HepG2 (cell line): ENCODE results near the gene MYLK. TPM values are rescaled to one million over a fixed set of nuclear protein-coding genes. Genes with fewer than 3 reads are reported as not detected.

ENCODE experiments used
- ATAC-seq: fragments of 200-7000 bp; cut with Tn5 transposase; 3 replicates; pipeline ENCODE4 v1.9.1; 2020; ENCODE audit warnings: mild to moderate bottlenecking, moderate library complexity
- BruUV-seq: library from RNA; stranded (reverse); fragments of 400-500 nt; replicated peaks from 2 replicates; lab custom pipeline; 2021; lab: Mats Ljungman, UMichigan
- CTCF ChIA-PET: fragments of 300-600 bp; formaldehyde crosslinking; extraction: SDS; loops from one replicate; lab custom pipeline; 2021; ENCODE audit warnings: low total read pairs, inconsistent platforms, low intra/inter-chr PET ratio; lab: Yijun Ruan, JAX
- POLR2A ChIA-PET: fragments of 350-600 bp; sonication (Branson Sonifier 250); formaldehyde crosslinking; loops from one replicate; lab custom pipeline; 2020; ENCODE audit warnings: antibody characterized with exemption, inconsistent platforms; lab: Yijun Ruan, JAX
- DNase-seq: peaks from one replicate; pipeline ENCODE4 v3.0.0-alpha.2; 2015; ENCODE audit warnings: low spot score
- FAIRE-seq: peaks from 3 replicates; lab custom pipeline; 2011; peaks lifted over from hg19 to GRCh38; lab: Jason Lieb, UNC
- H2AFZ ChIP-seq: one replicate; pipeline ENCODE4 v1.6.1; 2011; ENCODE audit warnings: low read length, inconsistent platforms
- H3K27ac ChIP-seq: fragments of 300-600 bp; 3 replicates; pipeline ENCODE4 v1.8.0; 2011; ENCODE audit warnings: mixed run types, mild to moderate bottlenecking, mixed read lengths, low read length, inconsistent platforms; ENCODE audit not compliant: insufficient read depth; ENCODE audit errors: extremely low read length
- H3K27me3 ChIP-seq, 2 experiments: fragments of 200-600 bp in 1 of 2; 2 replicates in 1 of 2; 3 replicates in 1 of 2; pipeline versions ENCODE4 v1.6.0 to v1.8.0; 2011; ENCODE audit warnings: low read length in 2 of 2, mild to moderate bottlenecking in 2 of 2, moderate library complexity in 2 of 2, inconsistent platforms in 1 of 2; ENCODE audit not compliant: insufficient read depth in 2 of 2, control insufficient read depth in 1 of 2
- H3K36me3 ChIP-seq, 2 experiments: fragments of 200-600 bp in 1 of 2; replicated peaks in 1 of 2; 2 replicates in 1 of 2; 3 replicates in 1 of 2; pipeline versions ENCODE4 v1.5.1 to v1.8.0; 2011; ENCODE audit warnings: low read length in 2 of 2, inconsistent platforms in 1 of 2; ENCODE audit not compliant: insufficient read depth in 2 of 2, control insufficient read depth in 1 of 2
- H3K4me1 ChIP-seq: 2 replicates; pipeline ENCODE4 v1.5.1; 2012; ENCODE audit warnings: low read length, inconsistent platforms; ENCODE audit not compliant: insufficient read depth
- H3K4me2 ChIP-seq: 2 replicates; pipeline ENCODE4 v1.6.0; 2011; ENCODE audit warnings: low read depth, low read length, inconsistent platforms
- H3K4me3 ChIP-seq, 3 experiments: fragments of 200-600 bp in 1 of 3; sonication (generic), shearing (Covaris generic) in 1 of 3; replicated peaks in 1 of 3; 2 replicates each; pipeline ENCODE4 v1.5.1; 2011 to 2016; ENCODE audit warnings: low read length in 3 of 3, inconsistent platforms in 2 of 3, low read depth in 2 of 3, mild to moderate bottlenecking in 2 of 3, control low read depth in 1 of 3, mixed read lengths in 1 of 3; ENCODE audit not compliant: insufficient read depth in 1 of 3
- H3K79me2 ChIP-seq: one replicate; pipeline ENCODE4 v1.6.1; 2011; ENCODE audit warnings: low read length, inconsistent platforms; ENCODE audit not compliant: insufficient read depth
- H3K9ac ChIP-seq: 2 replicates; pipeline ENCODE4 v1.6.0; 2011; ENCODE audit warnings: mild to moderate bottlenecking, low read depth, low read length, inconsistent platforms; ENCODE audit not compliant: insufficient read depth
- H3K9me3 ChIP-seq: 2 replicates; pipeline ENCODE4 v1.5.1; 2012; ENCODE audit warnings: mild to moderate bottlenecking, low read length
- H4K20me1 ChIP-seq: 2 replicates; pipeline ENCODE4 v1.6.0; 2011; ENCODE audit warnings: inconsistent platforms, mild to moderate bottlenecking, low read length, moderate library complexity; ENCODE audit not compliant: insufficient read depth
- ELF4 ChIP-seq: sonication (generic); formaldehyde crosslinking; IDR thresholded peaks from 2 replicates; pipeline ENCODE4 v1.5.0; 2020; ENCODE audit warnings: missing genetic modification reagents, mild to moderate bottlenecking, moderate library complexity, borderline replicate concordance
- GATAD2A ChIP-seq: IDR thresholded peaks from 2 replicates; pipeline ENCODE4 v1.6.1; 2016
- HMGA1 ChIP-seq: sonication (generic); formaldehyde crosslinking; conservative IDR thresholded peaks from 2 replicates; pipeline ENCODE4 v1.4.0; 2020; ENCODE audit warnings: missing genetic modification reagents
- MTA1 ChIP-seq: sonication (generic); formaldehyde crosslinking; IDR thresholded peaks from 2 replicates; pipeline ENCODE4 v1.4.0; 2020; ENCODE audit warnings: missing genetic modification reagents, mild to moderate bottlenecking, borderline replicate concordance
- POGK ChIP-seq: sonication (generic); formaldehyde crosslinking; conservative IDR thresholded peaks from 2 replicates; pipeline ENCODE4 v1.8.0; 2022; ENCODE audit warnings: mild to moderate bottlenecking, moderate library complexity, missing genetic modification reagents
- ZFX ChIP-seq: sonication (generic); formaldehyde crosslinking; IDR thresholded peaks from 2 replicates; pipeline ENCODE4 v1.4.0; 2020; ENCODE audit warnings: mild to moderate bottlenecking, low read depth, missing genetic modification reagents, moderate library complexity
- ZNF513 ChIP-seq: sonication (generic); formaldehyde crosslinking; conservative IDR thresholded peaks from 2 replicates; pipeline ENCODE4 v1.5.0; 2020; ENCODE audit warnings: missing genetic modification reagents
- ZNF574 ChIP-seq: sonication (generic); formaldehyde crosslinking; IDR thresholded peaks from 2 replicates; pipeline ENCODE4 v1.4.0; 2020; ENCODE audit warnings: missing genetic modification reagents
- ZNF704 ChIP-seq: sonication (generic); formaldehyde crosslinking; IDR thresholded peaks from 2 replicates; pipeline ENCODE4 v1.8.1; 2023; ENCODE audit warnings: mild to moderate bottlenecking, inconsistent platforms, moderate library complexity, missing genetic modification reagents, borderline replicate concordance
- ZNF772 ChIP-seq: sonication (generic); formaldehyde crosslinking; IDR thresholded peaks from 2 replicates; pipeline ENCODE4 v1.5.0; 2020; ENCODE audit warnings: mild to moderate bottlenecking, missing genetic modification reagents
- WGBS: methylation state at CpG from one replicate; pipeline ENCODE4 v1.1.6; 2017; ENCODE audit warnings: low lambda C conversion rate; 5-methylcytosine and 5-hydroxymethylcytosine counted together
- in situ Hi-C: cut with HindIII; loops from 2 replicates; pipeline ENCODE4 v1.10.0; 2017; ENCODE audit warnings: low pct_unique_long_range_greater_than_20kb; ENCODE audit not compliant: extremely low pct_ligation_motif_present
- intact Hi-C: fragments of 100-400 bp; cut with micrococcal nuclease; formaldehyde crosslinking; loops from one replicate; pipeline ENCODE4 v1.10.0; 2022; ENCODE audit not compliant: unreplicated experiment
- polyA plus RNA-seq, 8 experiments: library from polyadenylated mRNA; depleted of rRNA in 3 of 8; stranded (reverse) in 7 of 8; unstranded in 1 of 8; fragments of >200 nt; fragmentation: Illumina TruSeq in 4 of 8; extraction: Trizol in 4 of 8; gene quantifications; 2 replicates each; pipeline versions ENCODE4 v1.2.1 to v1.2.3, GENCODE V29; 2011 to 2016; ENCODE audit warnings: low read depth in 4 of 8, missing spikeins in 1 of 8, mixed read lengths in 1 of 8; ENCODE audit not compliant: insufficient read depth in 1 of 8
- total RNA-seq, 5 experiments: library from RNA; depleted of rRNA; stranded (reverse); fragments of >200 nt; fragmentation: Illumina TruSeq; extraction: Trizol; gene quantifications; 2 replicates each; pipeline ENCODE4 v1.2.3, GENCODE V29; 2016; ENCODE audit warnings: low read depth in 1 of 5

The MYLK gene
- total and polyA plus RNA-seq, 2 of the 13 experiments (the other 11 are each of a cell fraction or from before 2014, with no cell fraction given): 10.6 to 34.9 TPM

DNA sequence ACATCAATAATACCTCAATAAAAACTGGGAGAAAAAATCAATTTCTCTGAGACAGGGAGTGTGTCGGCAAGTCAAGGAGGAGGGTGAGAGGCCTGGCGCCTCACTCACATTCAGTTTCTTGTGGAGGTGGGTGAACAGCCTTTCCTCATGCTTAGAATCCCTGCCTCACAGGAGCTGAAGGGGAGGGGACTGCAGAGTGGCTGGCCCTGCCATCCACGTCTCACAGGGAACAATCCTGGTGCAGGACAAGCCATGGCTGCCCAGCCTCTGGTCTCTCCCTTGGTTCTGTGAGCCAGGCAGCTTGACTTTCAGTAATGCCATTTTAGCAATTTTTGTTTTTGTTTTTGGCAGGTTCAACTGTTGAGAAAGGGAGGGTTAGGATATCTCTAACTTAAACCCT, 172.8 kb downstream of the MYLK start:
- BruUV-seq: no TSS peak
- H3K4me2 ChIP-seq: no peak overlapping the region
- H3K9ac ChIP-seq: no peak overlapping the region
- no peak overlapping the region for H2AFZ ChIP-seq
- H3K79me2 ChIP-seq: no peaks in the 10 kb centered on the region
- POLR2A ChIA-PET: no interaction called here
- CTCF ChIA-PET: no interaction called here
- no peak for TF ChIP-seq GATAD2A (CRISPR knock-in tag)
- no peak for TF ChIP-seq ELF4 (CRISPR knock-in tag)
- no peak for TF ChIP-seq ZFX (CRISPR knock-in tag)
- TF ChIP-seq ZNF772 (CRISPR knock-in tag): no peak
- TF ChIP-seq ZNF704: no peak
- TF ChIP-seq ZNF513 (CRISPR knock-in tag): no peak
- TF ChIP-seq MTA1: no peak
- no peak for TF ChIP-seq POGK
- no peak for TF ChIP-seq HMGA1 (CRISPR knock-in tag)
- no peak for TF ChIP-seq ZNF574 (CRISPR knock-in tag)
- DNase-seq: no peak
- no peak overlapping the region for H3K27ac ChIP-seq
- no peaks in the 10 kb centered on the region for H3K9me3 ChIP-seq
- H3K36me3 ChIP-seq: peaks cover 10 to 34% of the 10 kb centered on the region in 2 experiments; a peak in 4 of 5 replicates
- no peaks in the 10 kb centered on the region for H4K20me1 ChIP-seq
- H3K4me3 ChIP-seq: no peak overlapping the region
- in situ Hi-C loops: no loop called here
- H3K4me1 ChIP-seq: no peaks in the 10 kb centered on the region
- no peak for FAIRE-seq
- intact Hi-C loops: no loop called here
- no peaks in the 10 kb centered on the region for H3K27me3 ChIP-seq
- no peak for ATAC-seq
- WGBS: 98% methylated on average over 2 of the region's 3 CpGs
